Endothelial cell of umbilical vein (primary cell): Measurements from ENCODE around the gene ARHGEF17.

Experiments used
- EZH2 ChIP-seq: IDR thresholded peaks from 2 replicates; pipeline ENCODE4 v1.6.1; 2012; ENCODE audit warnings: borderline replicate concordance, low read depth, mild to moderate bottlenecking, moderate library complexity, low read length, inconsistent platforms; ENCODE audit not compliant: severe bottlenecking
- FOS ChIP-seq: IDR thresholded peaks from 2 replicates; pipeline ENCODE4 v1.6.1; 2011; ENCODE audit warnings: mild to moderate bottlenecking, low read length, moderate library complexity, borderline replicate concordance; ENCODE audit not compliant: insufficient read depth
- GATA2 ChIP-seq: IDR thresholded peaks from 2 replicates; pipeline ENCODE4 v1.7.0; 2011; ENCODE audit warnings: low read depth, mild to moderate bottlenecking, moderate library complexity, mixed read lengths, low read length; ENCODE audit not compliant: insufficient read length, insufficient read depth
- JUN ChIP-seq: IDR thresholded peaks from 2 replicates; pipeline ENCODE4 v1.6.1; 2011; ENCODE audit warnings: borderline replicate concordance, low read depth; ENCODE audit not compliant: insufficient read length, insufficient read depth
- MYC ChIP-seq: IDR thresholded peaks from one replicate; pipeline ENCODE4 v1.6.1; 2011; ENCODE audit warnings: mild to moderate bottlenecking, low read depth, low read length
- POLR2A ChIP-seq: IDR thresholded peaks from 2 replicates; pipeline ENCODE4 v1.6.1; 2012; ENCODE audit warnings: low read depth, mild to moderate bottlenecking, control low read depth, low read length
- POLR2AphosphoS5 ChIP-seq: IDR thresholded peaks from 2 replicates; pipeline ENCODE4 v1.6.1; 2012; ENCODE audit warnings: low read depth, mild to moderate bottlenecking, control low read depth, low read length, moderate library complexity; ENCODE audit not compliant: insufficient read depth
- TF ChIP-seq, protein P1 (sequence below), 2 donors: IDR thresholded peaks; 1 replicate in 1 of 2; 2 replicates in 1 of 2; pipeline ENCODE4 v1.5.1; 2011; ENCODE audit warnings: low read length in 2 of 2, mild to moderate bottlenecking in 2 of 2, moderate library complexity in 2 of 2, control low read depth in 1 of 2, inconsistent platforms in 1 of 2, low read depth in 1 of 2; ENCODE audit not compliant: insufficient read depth in 1 of 2; ENCODE audit errors: extremely low read depth in 1 of 2
- TF ChIP-seq, protein P2 (sequence below): IDR thresholded peaks from 2 replicates; pipeline ENCODE4 v1.6.1; 2011; ENCODE audit not compliant: insufficient read depth, insufficient read length

DNA sequence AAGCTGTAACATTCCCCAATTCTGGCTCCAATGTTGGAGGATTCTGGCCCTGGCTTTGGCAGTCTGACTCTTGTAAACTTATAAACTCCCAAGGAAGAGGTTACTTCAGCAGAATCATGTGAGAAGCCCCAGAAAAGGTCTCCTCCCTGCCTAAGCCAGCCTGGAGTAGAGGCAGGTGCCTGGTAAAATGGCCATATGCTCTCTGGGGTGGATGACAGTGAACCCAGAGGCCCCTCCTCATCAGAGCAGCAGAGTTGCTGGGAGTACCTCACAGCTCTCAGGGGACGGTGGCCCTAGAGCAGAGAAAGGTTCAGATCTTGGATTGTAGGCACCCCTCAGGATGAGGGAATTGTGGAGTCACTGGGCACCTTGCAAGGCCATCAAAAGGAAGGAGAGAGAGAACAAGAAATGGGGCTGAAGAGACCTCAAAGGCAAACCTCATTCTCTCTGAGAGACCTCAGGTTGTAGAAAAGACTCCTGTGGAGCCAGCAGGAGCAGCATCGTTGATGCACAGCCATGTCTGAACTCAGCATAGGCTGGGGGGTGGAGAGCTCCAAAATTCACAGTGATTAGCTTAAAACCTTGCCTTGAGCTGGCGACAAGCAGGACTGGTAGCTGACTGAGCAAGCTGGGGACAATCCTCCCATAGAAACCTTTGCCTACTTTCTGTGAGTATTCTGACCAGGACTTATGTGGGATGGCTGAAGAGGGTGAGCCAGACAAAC lies 40.8 kb upstream of the ARHGEF17 start:
- TF ChIP-seq POLR2A (no peak), JUN (no peak), POLR2AphosphoS5 (no peak), EZH2 (no peak), GATA2 (no peak), MYC (no peak), FOS (no peak)
- TF ChIP-seq, protein P1, sequence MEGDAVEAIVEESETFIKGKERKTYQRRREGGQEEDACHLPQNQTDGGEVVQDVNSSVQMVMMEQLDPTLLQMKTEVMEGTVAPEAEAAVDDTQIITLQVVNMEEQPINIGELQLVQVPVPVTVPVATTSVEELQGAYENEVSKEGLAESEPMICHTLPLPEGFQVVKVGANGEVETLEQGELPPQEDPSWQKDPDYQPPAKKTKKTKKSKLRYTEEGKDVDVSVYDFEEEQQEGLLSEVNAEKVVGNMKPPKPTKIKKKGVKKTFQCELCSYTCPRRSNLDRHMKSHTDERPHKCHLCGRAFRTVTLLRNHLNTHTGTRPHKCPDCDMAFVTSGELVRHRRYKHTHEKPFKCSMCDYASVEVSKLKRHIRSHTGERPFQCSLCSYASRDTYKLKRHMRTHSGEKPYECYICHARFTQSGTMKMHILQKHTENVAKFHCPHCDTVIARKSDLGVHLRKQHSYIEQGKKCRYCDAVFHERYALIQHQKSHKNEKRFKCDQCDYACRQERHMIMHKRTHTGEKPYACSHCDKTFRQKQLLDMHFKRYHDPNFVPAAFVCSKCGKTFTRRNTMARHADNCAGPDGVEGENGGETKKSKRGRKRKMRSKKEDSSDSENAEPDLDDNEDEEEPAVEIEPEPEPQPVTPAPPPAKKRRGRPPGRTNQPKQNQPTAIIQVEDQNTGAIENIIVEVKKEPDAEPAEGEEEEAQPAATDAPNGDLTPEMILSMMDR (IDR thresholded peaks at IDR 0.05; ENCODE audit: extremely low read depth in 1 of 2, insufficient read depth in 1 of 2, low read depth in 1 of 2, low read length in 2 of 2): no peak
- TF ChIP-seq, protein P2, sequence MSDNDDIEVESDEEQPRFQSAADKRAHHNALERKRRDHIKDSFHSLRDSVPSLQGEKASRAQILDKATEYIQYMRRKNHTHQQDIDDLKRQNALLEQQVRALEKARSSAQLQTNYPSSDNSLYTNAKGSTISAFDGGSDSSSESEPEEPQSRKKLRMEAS: no peak
